Activated CD4-positive, CD25-positive, alpha-beta regulatory T cell (primary cell): ENCODE results near the gene KISS1R.

ENCODE experiments used
- DNase-seq, 4 experiments: peaks; one replicate each; lab custom pipeline; 2025; lab: John Stamatoyannopoulos, UW

KISS1R gene

DNA sequence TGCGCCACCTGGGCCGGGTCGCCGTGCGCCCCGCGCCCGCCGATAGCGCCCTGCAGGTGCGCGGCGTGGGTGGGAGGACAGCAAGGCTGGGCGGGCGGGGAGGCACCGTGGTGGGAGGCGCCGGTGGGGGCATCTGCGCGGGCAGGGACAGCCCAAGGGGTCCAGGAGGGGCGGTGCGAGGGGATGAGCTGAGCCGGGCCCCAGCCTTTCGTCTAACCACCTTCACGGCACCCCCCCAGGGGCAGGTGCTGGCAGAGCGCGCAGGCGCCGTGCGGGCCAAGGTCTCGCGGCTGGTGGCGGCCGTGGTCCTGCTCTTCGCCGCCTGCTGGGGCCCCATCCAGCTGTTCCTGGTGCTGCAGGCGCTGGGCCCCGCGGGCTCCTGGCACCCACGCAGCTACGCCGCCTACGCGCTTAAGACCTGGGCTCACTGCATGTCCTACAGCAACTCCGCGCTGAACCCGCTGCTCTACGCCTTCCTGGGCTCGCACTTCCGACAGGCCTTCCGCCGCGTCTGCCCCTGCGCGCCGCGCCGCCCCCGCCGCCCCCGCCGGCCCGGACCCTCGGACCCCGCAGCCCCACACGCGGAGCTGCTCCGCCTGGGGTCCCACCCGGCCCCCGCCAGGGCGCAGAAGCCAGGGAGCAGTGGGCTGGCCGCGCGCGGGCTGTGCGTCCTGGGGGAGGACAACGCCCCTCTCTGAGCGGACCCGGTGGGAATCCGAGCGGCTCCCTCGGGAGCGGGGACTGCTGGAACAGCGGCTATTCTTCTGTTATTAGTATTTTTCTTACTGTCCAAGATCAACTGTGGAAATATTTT lies 3.1 kb downstream of the KISS1R start:
- peak; percentile 38 to 60 (median 51) for DNase-seq

DNA sequence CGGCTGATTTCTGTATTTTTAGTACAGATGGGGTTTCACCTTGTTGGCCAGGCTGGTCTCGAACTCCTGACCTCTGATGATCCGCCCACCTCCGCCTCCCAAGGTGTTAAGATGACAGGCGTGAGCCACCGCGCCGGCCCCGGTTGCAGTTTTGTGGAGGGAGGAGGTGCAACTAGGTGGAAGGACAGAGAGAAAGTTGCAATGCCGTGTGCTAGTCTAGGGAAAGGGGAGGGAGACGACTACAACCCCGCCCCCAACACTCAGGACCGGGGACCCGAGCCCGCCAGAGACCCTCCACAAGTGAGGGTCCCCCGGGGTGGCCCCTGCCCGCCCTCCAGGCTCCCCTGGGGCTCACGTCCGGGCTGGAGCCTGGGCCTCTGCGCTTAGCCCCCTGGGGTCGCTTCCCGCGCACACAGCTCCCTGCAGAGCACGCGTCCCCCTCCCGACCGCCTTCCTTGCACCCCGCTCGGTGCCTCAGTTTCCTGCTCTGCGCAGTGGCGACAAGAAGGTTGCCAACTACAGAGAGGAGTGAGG lies 7.5 kb downstream of the KISS1R start:
- no peak for DNase-seq

GRCh38 chr19:925087-925525 lies 8.0 kb downstream of the KISS1R start:
- DNase-seq: peak in 2 of 4 experiments; percentile 64 to 76

GRCh38 chr19:925526-926322 lies 8.6 kb downstream of the KISS1R start, which contains the start of gene ARID3A:
ARID3A (plus strand) TSS chr19:926035; CDS start chr19:929529, 3,494 bp downstream.
- peak; percentile 56 to 76 (median 61) for DNase-seq

- DNase-seq: no peak
Observed at GRCh38 chr19:926323-926588, 9.1 kb downstream of the KISS1R start.

DNA sequence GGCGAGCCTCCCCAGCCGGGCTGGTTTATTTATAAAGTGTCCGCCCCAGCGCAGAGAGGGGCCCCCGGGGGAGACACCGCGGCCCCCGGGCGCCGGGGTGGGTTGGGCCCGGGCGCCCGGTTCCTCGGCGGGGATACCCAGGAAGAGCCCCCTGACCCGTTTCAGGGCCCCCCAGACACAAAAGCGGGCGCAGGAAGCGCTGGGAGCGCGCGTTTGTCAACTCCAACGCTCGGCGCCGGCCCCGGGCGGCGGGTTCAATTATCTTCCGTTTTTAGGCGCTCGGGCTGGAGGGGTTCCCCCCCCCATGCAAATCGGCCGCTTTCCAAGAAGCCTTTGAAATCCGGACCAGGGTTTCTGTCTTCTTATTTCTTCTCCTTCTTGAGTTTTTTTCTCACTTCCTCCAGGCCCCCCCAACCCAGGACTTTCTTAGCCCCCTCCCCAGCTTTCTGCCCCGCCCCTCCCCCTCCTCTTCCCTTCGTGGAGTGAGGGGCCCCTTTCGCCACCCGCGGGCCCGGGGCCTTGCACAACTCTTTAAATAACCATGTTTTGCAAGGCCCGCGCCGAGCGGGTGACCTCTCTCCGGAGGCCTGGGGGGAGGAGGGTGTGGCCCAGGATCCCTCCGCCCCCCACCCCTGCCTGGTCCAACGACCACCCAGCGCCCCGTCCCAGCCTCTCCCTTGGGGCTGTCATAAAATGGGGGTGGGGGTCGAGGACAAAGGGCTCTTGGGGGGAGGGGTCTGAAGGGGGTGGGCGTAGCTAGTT lies 9.6 kb downstream of the KISS1R start:
- DNase-seq: no peak

DNA sequence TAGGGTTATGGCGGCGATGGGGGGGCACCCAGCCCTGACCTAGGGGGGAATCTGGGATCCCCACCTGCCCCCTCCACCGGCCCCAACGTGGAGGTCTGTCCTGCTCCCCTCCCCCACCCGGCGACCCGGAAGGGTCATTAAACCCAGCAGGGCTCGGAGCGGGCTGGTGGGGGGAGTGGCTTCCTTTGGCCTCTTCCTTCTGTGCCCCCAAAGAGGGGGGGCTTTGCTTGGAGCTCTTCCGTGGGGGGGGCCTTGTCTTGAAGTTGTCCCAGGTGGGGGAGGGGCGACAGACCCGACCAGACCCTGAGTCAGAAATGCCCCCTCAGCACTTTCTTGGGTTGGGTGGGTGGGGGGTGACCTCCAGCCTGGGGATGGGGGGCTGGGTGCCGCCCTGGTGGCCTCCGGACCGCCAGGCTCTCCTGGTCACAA lies 10.2 kb downstream of the KISS1R start:
- no peak for DNase-seq

- DNase-seq: no peak
Observed at GRCh38 chr19:927780-928401, 10.8 kb downstream of the KISS1R start.

GRCh38 chr19:928471-929202 lies 11.5 kb downstream of the KISS1R start:
- no peak for DNase-seq

- no peak for DNase-seq
Observed at GRCh38 chr19:929203-929890, 12.2 kb downstream of the KISS1R start.

GRCh38 chr19:929891-930258 lies 12.7 kb downstream of the KISS1R start:
- no peak for DNase-seq

DNA sequence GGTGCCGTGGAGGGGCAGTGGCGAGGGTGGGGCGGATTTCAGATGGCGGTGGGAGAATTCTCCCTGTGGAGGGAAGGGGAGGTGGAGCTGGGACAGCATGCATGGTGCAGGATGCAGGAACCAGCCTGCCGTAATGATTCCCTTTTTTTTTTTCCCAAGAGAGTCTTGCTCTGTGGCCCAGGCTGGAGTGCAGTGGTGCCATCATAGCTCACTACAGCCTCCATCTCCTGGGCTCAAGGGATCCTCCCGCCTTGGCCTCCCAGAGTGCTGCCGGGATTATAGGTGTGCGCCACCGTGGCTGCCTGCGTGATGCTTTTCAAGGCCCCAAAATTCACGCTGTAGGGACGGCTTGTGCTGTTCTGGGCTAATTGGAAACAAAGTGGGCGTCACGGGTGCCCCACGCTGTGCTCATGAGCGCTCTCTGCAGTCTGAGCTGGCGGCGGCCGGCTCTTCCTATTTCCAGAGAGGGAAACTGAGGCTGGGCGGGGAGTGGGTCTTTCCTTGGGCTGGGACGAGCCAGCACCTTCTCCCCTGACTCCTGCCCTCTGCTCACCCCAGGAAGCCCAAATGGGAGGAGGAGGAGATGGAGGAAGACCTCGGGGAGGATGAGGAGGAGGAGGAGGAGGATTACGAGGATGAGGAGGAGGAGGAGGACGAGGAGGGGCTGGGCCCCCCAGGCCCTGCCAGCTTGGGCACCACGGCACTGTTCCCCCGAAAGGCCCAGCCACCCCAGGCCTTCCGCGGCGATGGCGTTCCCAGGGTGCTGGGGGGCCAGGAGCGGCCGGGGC lies 14.9 kb downstream of the KISS1R start:
- no peak for DNase-seq

GRCh38 chr19:932648-933552 lies 15.8 kb downstream of the KISS1R start:
- no peak for DNase-seq

DNA sequence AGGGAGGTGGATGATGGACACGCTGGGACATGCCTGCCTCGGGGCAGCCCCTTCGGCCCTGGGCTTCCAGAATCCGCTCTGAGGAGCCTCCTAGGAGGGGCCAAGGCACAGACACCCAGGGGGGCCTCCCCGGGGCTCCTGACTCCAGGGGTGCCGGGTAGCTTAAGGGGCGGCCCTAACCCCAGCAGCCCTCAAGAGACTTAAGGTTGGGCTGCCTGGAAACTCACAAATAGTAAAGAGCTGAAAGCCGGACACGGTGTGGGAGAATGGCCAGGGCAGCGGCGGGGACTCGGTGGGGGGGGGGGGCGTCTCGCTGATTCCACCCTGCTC lies 16.4 kb downstream of the KISS1R start:
- no peak for DNase-seq

DNA sequence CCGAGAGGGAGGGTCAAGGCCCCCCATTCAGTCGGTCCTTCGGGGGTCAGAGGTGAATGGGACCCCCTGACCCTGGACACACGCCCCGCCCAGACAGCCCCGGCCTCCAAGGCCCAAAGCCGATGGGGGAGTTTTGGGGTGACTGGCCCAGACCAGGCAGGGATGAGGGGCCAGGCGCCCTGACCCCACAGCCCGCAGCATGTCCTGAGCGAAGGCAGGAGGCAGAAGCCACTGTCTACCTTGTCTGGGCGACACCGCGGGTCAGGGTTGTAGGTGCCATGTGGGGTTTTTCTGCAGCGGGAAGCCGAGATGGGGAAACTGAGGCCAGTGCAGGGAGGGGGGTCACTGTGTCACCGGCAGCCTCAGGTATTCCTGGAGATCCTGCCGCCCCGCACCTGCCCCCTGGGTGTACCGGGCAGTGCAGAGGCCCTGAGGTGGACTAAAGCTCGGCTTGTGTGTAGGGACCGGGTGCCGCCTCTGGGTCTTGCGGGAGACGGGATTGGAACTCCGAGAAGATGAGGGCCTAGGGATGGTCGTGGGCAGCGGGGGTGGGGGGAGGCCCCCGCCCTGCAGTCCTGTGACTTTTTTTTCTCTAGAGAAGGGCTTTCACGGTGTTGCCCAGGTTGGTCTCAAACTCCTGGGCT lies 17.2 kb downstream of the KISS1R start:
- DNase-seq: no peak

DNA sequence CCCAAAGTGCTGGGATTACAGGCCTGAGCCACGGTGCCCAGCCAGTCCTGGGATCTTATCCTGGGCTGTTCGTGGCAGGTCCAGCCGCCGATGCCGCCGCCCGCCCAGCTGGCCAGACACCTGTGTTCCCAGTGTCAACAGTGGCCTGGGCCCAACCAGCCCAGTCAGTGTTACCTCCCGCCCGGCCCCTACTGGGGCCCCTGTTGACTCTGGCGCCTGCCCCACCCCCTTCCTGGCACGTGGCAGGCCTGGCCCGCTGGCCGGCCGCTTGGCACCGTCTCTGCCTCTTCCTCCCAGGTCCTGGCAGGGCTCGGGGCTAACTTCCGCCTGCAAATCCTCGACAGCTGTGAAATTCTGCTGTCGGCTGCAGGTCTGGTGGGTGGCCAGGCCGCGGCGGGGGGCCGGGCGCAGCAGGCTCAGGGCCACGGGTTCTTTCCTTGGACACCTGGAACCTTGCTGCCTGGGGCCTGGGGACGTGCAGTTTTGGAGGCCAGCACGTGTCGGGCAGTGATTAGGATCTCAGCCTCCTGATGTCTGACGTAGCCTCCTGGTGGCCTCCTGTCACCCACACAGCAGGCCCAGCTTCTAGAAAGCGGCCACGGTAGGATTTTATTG lies 17.8 kb downstream of the KISS1R start:
- no peak for DNase-seq

DNA sequence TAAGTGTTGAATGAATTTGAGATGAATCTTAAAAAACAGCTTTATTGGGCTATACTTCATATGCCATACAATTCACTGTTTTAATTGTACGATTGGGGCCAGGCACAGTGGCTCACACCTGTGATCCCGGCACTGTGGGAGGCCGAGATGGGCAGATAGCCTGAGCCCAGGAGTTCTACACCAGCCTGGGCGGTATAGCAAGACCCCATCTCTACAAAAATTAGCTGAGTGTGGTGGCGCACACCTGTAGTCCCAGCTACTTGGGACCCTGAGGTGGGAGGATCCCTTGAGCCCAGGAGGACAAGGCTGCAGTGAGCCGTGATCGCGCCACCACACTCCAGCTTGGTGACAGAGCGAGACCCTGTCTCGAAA lies 19.0 kb downstream of the KISS1R start:
- DNase-seq: no peak

DNA sequence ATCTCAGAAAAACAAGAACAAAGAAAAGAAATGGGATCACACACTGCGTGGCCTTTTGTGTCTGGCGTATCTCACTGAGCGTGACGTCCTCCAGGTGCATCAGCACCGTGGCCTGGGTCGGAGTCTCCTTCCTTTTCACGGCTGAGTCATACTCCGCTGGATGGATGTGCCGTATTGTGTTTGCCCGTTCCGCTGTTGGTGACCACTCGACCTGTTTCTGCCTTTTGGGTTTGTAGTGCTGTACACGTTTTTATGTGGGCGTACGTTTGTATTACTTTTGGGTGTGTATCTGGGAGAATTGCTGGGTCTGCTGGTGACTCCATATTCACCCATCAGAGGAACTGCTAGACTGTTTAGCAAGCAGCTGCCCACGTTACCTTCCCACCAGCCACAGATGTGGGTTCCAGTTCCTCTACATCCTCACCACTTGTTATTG lies 20.1 kb downstream of the KISS1R start:
- no peak for DNase-seq
